ENCODE data around the gene SEMA5A. TPM values are rescaled to one million over a fixed set of nuclear protein-coding genes. Genes with fewer than 3 reads are reported as not detected.

Gene SEMA5A
- total RNA-seq, 1 donor from 2014 or later: 0.51 TPM

DNA sequence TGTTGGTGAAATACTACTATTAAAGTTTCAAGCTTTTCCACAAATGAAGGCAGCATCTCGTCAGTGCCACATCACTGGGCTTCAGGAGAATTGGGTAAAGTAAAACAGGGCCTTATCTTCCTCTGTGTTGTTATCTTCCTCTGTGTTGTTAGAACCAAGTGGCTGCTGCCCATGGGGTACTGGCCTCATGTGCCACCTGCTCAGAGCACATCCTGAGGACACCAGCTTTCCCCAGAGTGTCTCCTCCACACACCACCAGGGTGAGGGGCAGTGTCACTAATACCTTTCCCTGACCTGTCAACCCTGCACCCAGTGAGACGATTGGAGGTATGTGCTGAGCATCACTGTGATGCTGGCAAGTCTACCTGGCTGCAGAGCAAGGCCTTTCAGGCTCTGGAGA is 499.9 kb downstream of the SEMA5A start:
- Mint-ChIP-seq H3K27ac (ENCODE audit: unreplicated experiment) (no peak overlapping the region), H3K9me3 (ENCODE audit: unreplicated experiment) (no peaks in the 10 kb centered on the region), H3K36me3 (ENCODE audit: unreplicated experiment) (no peaks in the 10 kb centered on the region), H3K4me1 (ENCODE audit: low read depth, unreplicated experiment) (no peaks in the 10 kb centered on the region), H3K4me3 (ENCODE audit: unreplicated experiment) (no peak overlapping the region), H3K27me3 (ENCODE audit: unreplicated experiment) (no peaks in the 10 kb centered on the region)
- DNase-seq: no peak
- TF ChIP-seq, protein P1, sequence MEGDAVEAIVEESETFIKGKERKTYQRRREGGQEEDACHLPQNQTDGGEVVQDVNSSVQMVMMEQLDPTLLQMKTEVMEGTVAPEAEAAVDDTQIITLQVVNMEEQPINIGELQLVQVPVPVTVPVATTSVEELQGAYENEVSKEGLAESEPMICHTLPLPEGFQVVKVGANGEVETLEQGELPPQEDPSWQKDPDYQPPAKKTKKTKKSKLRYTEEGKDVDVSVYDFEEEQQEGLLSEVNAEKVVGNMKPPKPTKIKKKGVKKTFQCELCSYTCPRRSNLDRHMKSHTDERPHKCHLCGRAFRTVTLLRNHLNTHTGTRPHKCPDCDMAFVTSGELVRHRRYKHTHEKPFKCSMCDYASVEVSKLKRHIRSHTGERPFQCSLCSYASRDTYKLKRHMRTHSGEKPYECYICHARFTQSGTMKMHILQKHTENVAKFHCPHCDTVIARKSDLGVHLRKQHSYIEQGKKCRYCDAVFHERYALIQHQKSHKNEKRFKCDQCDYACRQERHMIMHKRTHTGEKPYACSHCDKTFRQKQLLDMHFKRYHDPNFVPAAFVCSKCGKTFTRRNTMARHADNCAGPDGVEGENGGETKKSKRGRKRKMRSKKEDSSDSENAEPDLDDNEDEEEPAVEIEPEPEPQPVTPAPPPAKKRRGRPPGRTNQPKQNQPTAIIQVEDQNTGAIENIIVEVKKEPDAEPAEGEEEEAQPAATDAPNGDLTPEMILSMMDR (IDR thresholded peaks at IDR 0.05; ENCODE audit: partially characterized antibody, unreplicated experiment): no peak

DNA sequence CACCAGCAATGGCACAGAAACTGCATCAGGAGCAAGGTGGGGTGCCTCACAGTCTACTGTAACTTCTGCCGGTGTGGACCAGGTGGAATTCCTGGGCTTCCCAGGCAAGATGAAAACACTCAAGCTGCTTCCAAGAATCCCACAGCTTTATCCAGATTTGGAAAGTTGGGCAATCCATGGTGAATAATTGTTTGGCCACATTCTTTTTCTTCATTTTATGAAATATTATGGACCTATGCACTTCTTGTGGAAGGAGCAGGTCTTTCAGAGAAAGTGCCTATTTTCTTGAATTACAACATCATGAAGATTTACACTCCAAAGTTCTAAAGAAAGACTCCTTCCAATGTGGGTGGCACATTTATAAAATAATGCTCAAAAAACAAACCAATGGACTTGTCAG is 503.6 kb downstream of the SEMA5A start:
- TF ChIP-seq, protein P1 (IDR thresholded peaks at IDR 0.05; ENCODE audit: partially characterized antibody, unreplicated experiment): no peak
- no peak for DNase-seq
- Mint-ChIP-seq H3K27me3 (ENCODE audit: unreplicated experiment) (no peaks in the 10 kb centered on the region), H3K9me3 (ENCODE audit: unreplicated experiment) (no peaks in the 10 kb centered on the region), H3K4me1 (ENCODE audit: low read depth, unreplicated experiment) (no peaks in the 10 kb centered on the region), H3K4me3 (ENCODE audit: unreplicated experiment) (no peak overlapping the region), H3K27ac (ENCODE audit: unreplicated experiment) (no peak overlapping the region), H3K36me3 (ENCODE audit: unreplicated experiment) (no peaks in the 10 kb centered on the region)

- Mint-ChIP-seq H3K9me3 (ENCODE audit: unreplicated experiment) (no peaks in the 10 kb centered on the region), H3K4me3 (ENCODE audit: unreplicated experiment) (no peak overlapping the region), H3K4me1 (ENCODE audit: low read depth, unreplicated experiment) (no peaks in the 10 kb centered on the region), H3K27me3 (ENCODE audit: unreplicated experiment) (no peaks in the 10 kb centered on the region), H3K36me3 (ENCODE audit: unreplicated experiment) (no peaks in the 10 kb centered on the region), H3K27ac (ENCODE audit: unreplicated experiment) (no peak overlapping the region)
- no peak for DNase-seq
- TF ChIP-seq, protein P1 (IDR thresholded peaks at IDR 0.05; ENCODE audit: partially characterized antibody, unreplicated experiment): no peak
These were observed 505.4 kb downstream of the SEMA5A start for GRCh38 chr5:9040475-9040874.

- no peaks in the 10 kb centered on the region for H3K9me3 Mint-ChIP-seq (ENCODE audit: unreplicated experiment)
- no peak for DNase-seq
- TF ChIP-seq, protein P1 (IDR thresholded peaks at IDR 0.05; ENCODE audit: partially characterized antibody, unreplicated experiment): no peak
- no peak overlapping the region for H3K27ac Mint-ChIP-seq (ENCODE audit: unreplicated experiment)
- no peaks in the 10 kb centered on the region for H3K4me1 Mint-ChIP-seq (ENCODE audit: low read depth, unreplicated experiment)
- H3K4me3 Mint-ChIP-seq (ENCODE audit: unreplicated experiment): no peak overlapping the region
- no peaks in the 10 kb centered on the region for H3K27me3 Mint-ChIP-seq (ENCODE audit: unreplicated experiment)
- H3K36me3 Mint-ChIP-seq (ENCODE audit: unreplicated experiment): no peaks in the 10 kb centered on the region
These were observed 508.8 kb downstream of the SEMA5A start for GRCh38 chr5:9037048-9037447.

- Mint-ChIP-seq H3K27me3 (ENCODE audit: unreplicated experiment) (no peaks in the 10 kb centered on the region), H3K4me1 (ENCODE audit: low read depth, unreplicated experiment) (no peaks in the 10 kb centered on the region), H3K9me3 (ENCODE audit: unreplicated experiment) (no peaks in the 10 kb centered on the region), H3K27ac (ENCODE audit: unreplicated experiment) (no peak overlapping the region), H3K4me3 (ENCODE audit: unreplicated experiment) (no peak overlapping the region), H3K36me3 (ENCODE audit: unreplicated experiment) (no peaks in the 10 kb centered on the region)
- TF ChIP-seq, protein P1 (IDR thresholded peaks at IDR 0.05; ENCODE audit: partially characterized antibody, unreplicated experiment): no peak
- no peak for DNase-seq
These were observed 510.5 kb downstream of the SEMA5A start for GRCh38 chr5:9035346-9035745.
